GM21825 (cell line): ENCODE results near the gene GLCE.
"Not testable (repeated sequence)": the region's sequence is repeated elsewhere in the genome, so short reads cannot be mapped to it uniquely, and the experiment has no call there.

Experiments used
- ATAC-seq: cut with Tn5 transposase; IDR thresholded peaks from one replicate; pipeline ENCODE4 v1.9.1; 2021; ENCODE audit warnings: mild to moderate bottlenecking, moderate library complexity; ENCODE audit not compliant: unreplicated experiment

Gene GLCE

DNA sequence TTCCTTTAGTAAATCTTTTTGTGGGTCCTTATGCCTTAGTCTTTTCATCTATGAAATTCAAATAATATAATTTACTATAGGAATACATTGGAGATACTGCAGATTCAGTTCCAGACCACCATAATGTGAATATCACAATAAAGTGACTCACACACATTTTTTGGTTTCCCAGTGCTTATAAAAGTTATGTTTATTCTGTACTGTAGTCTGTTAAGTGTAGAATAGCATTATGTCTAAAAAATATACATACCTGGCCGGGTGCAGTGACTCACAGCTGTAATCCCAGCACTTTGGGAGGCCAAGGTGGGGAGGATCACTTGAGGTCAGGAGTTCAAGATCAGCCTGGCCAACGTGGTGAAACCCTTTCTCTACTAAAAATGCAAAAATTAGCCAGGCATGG lies 84.4 kb downstream of the GLCE start:
- ATAC-seq, result no peak

DNA sequence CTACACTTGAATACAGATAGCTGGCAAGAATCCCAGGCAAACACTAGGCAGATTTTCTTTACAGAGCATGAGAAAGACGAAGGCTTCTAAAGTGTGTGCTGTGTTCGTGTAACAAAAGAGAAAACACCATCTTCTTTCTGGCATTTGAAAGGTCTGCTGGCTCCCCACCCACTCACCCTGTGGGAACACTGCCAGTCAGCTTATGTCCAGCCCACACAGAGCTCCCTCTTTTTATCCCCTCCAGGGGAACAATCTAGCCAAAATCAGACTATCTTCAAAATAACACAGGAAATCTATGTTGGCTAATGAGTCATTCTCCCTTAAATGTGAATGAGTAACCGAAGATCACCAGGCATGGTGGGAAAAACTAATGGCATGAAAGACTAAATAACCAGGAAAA lies 92.7 kb downstream of the GLCE start:
- no peak for ATAC-seq

GRCh38 chr15:69265347-69265955 lies 105.0 kb downstream of the GLCE start:
- no peak for ATAC-seq

GRCh38 chr15:69271217-69271616 lies 110.8 kb downstream of the GLCE start:
- ATAC-seq, result no peak

DNA sequence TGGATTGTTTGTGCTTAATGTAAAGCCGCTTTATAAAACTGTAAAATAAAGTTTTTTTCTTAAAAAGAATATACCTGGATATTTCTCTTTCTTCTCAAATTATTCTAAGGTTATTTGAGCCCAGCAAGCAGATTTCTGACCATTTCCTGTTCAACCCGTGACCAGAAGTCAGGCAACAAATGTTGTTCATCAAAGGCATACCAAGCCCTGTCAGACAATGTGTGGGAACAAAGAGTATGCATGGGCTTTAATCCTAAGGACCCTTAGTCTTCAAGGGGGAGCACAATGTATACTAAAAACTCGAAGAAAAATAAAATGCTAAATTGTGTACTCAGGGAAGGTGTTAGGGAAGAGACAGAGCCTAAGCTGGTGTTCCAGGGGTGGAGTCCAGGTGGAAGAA lies 111.7 kb downstream of the GLCE start:
- no peak for ATAC-seq

GRCh38 chr15:69272891-69273290 lies 112.5 kb downstream of the GLCE start:
- no peak for ATAC-seq

GRCh38 chr15:69275074-69275670 lies 114.7 kb downstream of the GLCE start:
- ATAC-seq, result no peak

GRCh38 chr15:69275933-69276560 lies 115.6 kb downstream of the GLCE start:
- no peak for ATAC-seq

GRCh38 chr15:69277316-69277715 lies 116.9 kb downstream of the GLCE start:
- ATAC-seq, result no peak

GRCh38 chr15:69279636-69280035 lies 119.2 kb downstream of the GLCE start:
- ATAC-seq, result no peak

DNA sequence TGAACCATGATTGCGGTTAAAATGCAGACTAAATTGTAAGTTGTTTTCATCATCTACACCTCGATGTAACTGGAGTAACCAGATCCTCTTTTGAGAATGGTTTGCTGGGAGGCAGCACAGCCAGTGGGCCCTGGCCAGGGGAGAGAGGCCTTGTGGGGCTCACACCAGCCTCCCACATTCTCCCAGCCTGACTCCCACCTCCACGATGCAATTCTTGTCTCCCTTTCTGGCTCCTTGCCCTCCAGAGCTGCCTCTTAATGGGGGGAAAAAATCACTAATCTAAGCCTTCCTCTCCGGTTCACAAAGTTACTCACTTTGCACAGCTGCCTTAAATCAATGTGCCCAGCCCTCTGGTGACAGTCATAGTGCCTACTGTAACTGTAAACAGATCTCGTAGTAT lies 120.3 kb downstream of the GLCE start:
- ATAC-seq, result no peak

- ATAC-seq, result no peak
Observed at GRCh38 chr15:69282104-69282743, 121.8 kb downstream of the GLCE start.

- ATAC-seq, result no peak
Observed at GRCh38 chr15:69285834-69286233, 125.4 kb downstream of the GLCE start.

DNA sequence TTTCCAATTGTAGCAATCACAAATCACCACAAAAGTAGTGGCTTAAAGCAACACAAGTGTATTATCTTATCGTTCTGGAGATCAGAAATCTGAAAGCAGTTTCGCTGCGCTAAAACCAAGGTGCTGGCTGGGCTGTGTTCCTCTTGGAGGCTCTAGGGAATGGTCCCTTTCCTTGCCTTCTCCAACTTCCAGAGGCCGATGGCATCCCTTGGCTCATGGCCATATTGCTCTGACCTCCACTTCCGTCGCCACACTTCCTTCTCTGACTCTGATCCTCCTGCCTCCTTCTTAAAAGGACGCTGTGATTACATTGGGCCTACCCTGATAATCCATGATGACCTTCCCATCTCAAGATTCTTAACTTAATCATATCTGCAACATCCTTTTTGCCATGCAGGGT lies 127.6 kb downstream of the GLCE start:
- no peak for ATAC-seq

GRCh38 chr15:69288531-69289341 lies 128.3 kb downstream of the GLCE start:
- ATAC-seq, result no peak

DNA sequence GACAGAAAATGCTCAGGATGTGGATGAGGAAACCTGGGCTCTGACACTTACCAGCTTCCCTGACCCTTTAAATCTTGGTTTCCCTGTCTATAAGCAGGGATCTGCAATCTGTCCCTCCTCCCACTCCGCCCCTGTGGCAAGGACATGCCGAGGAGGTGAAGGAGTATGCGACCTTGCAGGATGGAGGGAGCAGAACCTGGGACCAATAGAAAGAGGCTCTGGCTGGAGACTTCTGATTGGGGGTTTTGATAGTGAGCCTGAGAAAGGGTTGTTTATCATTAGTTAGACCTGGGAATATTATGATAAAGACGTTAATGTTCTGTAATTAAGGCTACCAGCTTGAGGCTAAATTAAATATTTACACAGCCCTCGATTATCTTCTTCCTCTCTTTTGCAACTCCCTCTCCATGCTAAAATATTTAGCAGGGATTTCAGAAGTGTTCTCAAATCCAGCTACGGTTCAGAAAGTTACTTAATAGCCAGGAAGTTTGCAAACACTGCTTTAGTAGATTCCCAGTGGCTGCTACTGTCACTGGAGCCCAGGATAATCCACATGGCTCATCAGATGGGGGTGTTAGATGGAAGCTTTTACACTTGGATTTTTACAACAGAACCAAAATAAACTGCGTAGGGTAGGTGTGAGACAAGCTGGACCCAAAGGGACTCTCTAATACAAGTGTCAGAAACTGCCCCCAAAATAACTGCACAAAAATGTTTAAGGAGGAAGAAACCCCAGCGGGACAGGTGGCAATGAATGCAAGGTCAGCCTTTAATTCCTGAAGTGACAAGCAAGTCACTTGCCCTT lies 129.1 kb downstream of the GLCE start:
- no peak for ATAC-seq

DNA sequence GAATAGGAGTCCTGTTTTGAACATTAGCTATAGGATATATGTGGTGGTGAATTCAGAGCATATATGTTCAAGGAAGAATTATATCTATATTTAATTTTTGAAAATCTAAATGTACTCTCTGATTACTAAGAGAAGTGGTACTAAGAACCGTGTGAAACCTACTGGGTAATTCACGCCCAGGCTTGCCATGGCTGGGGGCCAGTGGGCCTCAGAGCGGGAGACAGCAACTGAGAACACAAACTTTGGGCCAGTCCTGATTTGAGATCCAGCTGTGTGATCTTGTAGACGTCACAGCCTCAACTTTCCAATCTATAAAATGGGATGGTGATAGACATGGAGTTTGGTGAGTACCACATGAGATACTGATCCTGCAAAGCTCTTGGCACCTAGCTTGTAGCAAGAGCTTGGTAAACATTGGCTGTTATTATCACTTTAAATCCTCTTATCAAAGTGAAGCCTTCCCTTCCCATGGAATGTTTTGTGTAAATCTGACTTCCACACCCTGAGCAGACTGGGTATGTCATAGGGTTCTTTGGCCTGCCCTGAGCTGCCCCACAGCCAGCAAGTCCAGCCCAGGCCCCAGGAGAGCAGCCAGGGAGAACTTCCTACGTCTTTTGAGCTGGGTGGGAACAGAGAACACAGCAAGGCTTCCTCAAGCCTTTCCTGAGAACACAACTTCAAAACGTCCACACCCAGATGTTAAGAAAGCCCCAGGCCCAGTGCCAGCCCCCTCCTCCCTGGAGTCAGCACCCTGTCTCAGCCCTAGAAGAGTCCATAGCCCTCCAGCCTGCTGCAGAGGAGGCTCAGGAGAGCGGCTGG lies 130.1 kb downstream of the GLCE start:
- no peak for ATAC-seq

DNA sequence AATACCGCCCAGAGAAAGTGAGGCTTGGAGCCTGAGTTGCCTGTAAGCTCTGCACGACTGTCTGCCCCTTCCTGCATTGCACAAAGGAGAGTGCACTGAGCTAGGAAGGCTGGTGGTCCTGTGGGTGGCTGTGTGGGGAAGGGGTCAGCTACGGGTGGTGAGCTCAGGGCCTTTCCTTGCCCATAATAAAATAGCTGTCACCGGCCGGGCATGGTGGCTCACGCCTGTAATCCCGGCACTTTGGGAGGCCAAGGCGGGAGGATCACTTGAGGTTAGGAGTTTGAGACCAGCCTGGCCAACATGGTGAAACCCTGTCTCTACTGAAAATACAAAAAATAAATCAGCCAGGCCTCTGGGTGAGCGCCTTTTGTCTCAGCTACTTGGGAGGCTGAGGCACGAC lies 131.2 kb downstream of the GLCE start:
- ATAC-seq, result not testable (repeated sequence)

GRCh38 chr15:69292826-69293420 lies 132.5 kb downstream of the GLCE start:
- no peak for ATAC-seq
